ENCODE data around the gene KIAA0753.

Gene KIAA0753

DNA sequence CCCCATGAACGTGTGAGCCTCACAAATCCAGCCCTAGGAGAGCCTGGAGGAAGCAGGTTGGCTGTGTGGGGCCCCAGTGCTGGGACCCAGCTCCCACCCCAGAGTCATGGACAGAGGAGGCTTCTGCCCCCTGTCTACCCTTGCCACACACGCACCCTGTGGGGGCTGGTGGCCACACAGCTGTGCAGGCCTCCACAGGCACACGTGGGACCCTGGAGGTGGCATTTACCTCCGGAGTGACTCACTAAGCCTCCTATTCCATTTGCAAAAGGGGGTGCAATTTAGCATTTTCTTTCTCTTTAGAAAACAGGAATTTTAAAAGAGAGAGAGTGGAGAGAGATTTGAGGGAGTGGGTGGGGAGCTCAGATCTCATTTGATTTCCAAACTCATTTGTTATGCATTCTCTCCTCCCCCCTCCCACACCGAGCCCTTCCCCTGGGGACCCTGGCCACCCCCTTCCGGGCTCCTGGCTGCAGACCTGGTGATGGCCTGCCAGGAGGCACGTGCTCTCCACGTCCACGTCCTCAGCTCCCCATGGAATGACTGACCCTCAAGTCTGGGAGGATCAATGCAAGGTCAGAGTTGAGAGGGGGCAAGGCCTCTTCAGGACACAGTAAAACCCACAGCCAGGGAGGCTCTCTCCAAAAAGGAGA is 91.0 kb downstream of the KIAA0753 start:
- DNase-seq: peak in 15 of 56 donors; percentile 5 to 45 (median 26)

DNA sequence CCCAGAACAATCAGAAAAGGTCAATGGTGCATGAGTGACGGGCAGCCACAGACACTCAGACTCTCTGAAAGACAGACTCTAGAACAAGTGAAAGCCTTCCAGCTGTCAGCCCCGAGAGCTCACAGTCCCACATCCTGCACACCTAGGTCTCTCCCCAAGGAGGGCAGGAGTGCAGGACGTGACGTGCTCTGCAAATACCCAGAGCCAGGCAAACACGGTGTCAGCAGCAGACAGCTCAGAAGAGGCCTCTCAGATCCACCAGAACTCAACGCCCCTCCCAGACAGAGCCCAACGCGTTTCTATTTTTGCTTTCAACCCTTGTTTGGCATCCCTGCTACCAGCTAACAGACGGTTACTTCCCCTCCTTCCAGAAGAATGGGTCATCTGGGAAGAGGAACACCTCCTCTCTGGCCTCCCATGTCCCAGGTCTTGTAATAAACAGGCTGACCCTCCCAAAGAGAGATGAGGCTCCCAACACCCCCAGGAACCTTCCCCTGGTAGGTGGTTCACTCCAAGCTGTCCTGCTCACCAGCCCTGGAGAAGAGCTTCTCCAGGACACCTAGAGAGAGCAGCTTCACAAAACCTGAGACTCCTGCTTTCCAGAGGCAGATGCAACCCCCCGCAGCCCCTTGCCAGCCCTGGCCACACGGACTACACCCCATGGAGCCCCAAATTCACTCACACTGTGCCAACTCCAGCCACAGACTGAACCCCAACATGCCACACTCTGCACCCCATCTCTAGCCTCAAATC is 91.8 kb downstream of the KIAA0753 start:
- peak in 19 of 56 donors; percentile 5 to 64 (median 32) for DNase-seq

GRCh38 chr17:6548034-6548433 is 92.5 kb downstream of the KIAA0753 start:
- DNase-seq: no peak

DNA sequence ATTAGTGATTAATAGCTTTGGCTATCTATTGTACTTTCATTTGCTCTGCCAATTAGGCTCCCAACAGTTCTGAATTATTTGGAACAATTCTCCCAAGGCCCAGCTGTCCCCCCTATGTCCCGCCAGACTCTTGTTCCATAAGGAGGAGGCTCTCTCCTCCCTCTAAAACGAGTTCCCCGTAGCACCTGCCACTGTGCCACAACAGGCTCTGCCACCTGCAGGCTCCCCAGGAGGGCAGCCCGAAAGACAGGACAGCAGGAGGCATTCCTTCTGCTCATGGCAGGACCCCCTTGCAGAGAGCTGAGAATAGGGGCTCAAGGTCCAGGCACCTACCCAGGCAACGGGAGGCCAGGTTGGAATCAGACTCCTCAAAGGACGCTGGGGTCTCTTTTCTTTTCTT is 93.2 kb downstream of the KIAA0753 start:
- DNase-seq: no peak

DNA sequence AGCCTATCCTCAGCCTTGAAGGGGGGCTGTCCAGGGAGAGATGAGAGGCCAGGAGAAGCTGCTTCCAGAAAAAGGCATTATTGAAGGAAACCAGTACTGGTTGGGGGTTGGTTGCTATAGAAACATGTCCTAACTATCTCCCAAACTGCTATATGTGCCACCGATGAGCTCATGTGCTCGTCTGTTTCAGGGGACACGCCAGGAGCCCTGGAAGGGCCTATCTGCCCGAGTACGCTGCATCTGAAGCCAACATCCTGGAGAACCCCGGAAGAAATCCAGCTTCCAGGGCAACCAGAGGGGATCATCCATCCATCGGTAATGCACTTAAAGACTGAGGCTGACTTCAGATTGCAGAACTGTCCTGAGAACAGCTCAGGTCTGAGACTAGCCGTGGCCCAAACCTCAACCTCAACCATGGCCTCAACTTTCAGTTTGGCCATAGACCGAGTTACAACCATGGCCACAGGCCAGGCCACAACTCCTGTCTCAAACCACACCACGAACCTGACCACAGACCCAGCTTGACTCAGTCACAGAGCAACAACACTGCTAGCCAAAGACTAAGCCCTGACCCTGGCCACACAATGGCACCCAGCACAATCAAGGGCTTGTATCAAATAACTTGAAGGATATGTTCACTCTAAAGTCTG is 94.3 kb downstream of the KIAA0753 start:
- no peak for DNase-seq

- DNase-seq: no peak
These were observed 95.2 kb downstream of the KIAA0753 start for GRCh38 chr17:6545291-6545690.

- no peak for DNase-seq
These were observed 96.5 kb downstream of the KIAA0753 start for GRCh38 chr17:6544011-6544370.

GRCh38 chr17:6543079-6544010 is 97.2 kb downstream of the KIAA0753 start:
- no peak for DNase-seq

- no peak for DNase-seq
These were observed 97.9 kb downstream of the KIAA0753 start for GRCh38 chr17:6542577-6542976.

DNA sequence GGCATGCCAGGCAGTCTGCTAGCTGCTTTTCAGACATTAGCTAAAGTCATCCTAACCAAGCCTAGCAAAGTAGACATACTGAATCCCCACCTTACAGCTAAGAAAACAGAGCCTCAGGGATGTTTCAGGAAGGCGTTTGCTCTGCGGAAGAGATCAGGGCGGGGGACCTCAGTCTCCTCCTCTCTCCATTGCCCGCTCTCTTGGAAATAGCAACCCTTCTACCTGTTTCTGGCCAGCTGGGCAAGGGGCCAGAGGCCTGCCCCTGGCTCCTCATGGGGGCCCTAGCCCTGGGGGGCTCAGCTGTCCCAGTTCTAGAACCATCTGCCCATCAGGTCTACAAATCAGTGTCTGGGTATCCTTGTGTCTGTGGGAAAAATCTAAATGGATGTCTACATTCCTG is 98.6 kb downstream of the KIAA0753 start:
- DNase-seq: no peak

GRCh38 chr17:6539871-6540270 is 100.6 kb downstream of the KIAA0753 start:
- DNase-seq: no peak

GRCh38 chr17:6536566-6537065 is 103.9 kb downstream of the KIAA0753 start:
- DNase-seq: no peak

GRCh38 chr17:6536053-6536452 is 104.5 kb downstream of the KIAA0753 start:
- DNase-seq: no peak

DNA sequence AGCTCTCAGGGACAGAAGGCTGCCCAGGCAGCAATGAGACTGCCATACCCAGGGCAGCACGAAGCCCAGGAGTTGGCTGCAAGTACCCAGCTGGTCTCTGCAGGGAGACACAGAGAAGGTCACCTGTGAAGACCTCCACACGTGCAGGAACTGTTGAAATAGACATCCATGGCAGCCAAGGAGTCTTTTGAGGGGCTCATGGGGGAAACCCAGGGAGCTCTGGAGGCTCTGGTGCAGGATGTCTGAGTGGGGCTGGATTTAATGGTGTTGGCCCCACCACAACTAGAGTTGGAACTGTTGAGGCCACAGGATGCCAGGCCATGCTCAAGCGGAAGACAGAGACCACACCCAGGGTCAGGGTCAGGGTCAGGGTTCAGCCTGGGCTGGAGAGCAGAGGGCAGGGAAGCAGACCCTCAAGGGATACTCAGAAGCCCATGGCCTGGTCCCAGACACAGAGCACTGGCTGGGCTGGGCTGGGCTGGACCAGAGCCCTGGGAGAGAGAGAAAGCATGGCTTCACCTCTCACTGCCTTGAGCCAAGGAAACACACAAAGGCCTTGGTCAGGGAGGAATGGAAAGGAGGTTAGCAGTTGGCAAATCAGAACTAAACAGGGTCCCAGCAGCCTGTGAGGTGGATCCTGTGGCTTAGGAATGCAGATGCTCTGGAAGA is 105.5 kb downstream of the KIAA0753 start:
- DNase-seq: peak in 3 of 56 donors; percentile 11 to 17 (median 13)

DNA sequence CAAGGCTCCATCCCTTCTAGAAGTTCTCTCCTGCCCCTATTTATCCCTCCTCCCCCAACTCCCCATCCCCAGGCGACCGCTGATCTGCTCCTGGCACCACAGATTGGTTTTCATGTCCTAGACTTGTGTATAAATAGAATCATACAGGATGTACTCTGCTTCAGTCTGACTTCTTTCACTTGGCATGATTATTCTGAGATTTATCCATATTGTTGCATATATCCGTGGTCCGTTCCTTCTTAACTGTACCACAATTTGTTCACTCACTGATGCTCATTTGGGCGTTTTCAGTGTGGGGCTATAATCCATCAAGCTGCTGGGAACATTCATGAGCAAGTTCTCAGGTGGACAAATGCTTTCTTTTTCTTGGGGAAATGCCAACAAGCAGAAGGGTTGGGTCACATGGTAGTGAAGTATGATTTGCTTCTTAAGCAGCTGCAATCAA is 108.0 kb downstream of the KIAA0753 start:
- DNase-seq: no peak

- DNase-seq: no peak
These were observed 108.9 kb downstream of the KIAA0753 start for GRCh38 chr17:6531575-6531974.

GRCh38 chr17:6530324-6530920 is 110.1 kb downstream of the KIAA0753 start:
- DNase-seq: no peak

GRCh38 chr17:6528557-6528956 is 112.0 kb downstream of the KIAA0753 start:
- DNase-seq: peak in 22 of 56 donors; percentile 7 to 73 (median 34)

Measured in nucleus accumbens (tissue), 56 donors.